D721Med (cell line): ENCODE measurements around the gene CSTPP1.
A peak's percentile ranks its signal among the peaks of the same experiment; 100 is the strongest.

Source experiments
- DNase-seq: peaks from one replicate; pipeline ENCODE4 v3.0.0; 2011; ENCODE audit warnings: low spot score; ENCODE audit not compliant: insufficient read length
- FAIRE-seq: peaks from 2 replicates; lab custom pipeline; 2011; peaks lifted over from hg19 to GRCh38; lab: Jason Lieb, UNC
- CTCF ChIP-seq: IDR thresholded peaks from 2 replicates; pipeline ENCODE4 v1.5.1; 2012; ENCODE audit warnings: mild to moderate bottlenecking, control low read depth; ENCODE audit not compliant: insufficient read depth; ENCODE audit errors: missing control alignments

The CSTPP1 gene

GRCh38 chr11:46892838-46893237 lies 43.7 kb upstream of the CSTPP1 start:
- FAIRE-seq (no peak), DNase-seq (no peak)
- TF ChIP-seq CTCF = no peak

- no peak for DNase-seq
- no peak for FAIRE-seq
- no peak for TF ChIP-seq CTCF
Observed at GRCh38 chr11:46894506-46894905, 42.1 kb upstream of the CSTPP1 start.

- no peak for TF ChIP-seq CTCF
- DNase-seq (no peak), FAIRE-seq (no peak)
Observed at GRCh38 chr11:46894961-46895360, 41.6 kb upstream of the CSTPP1 start.

GRCh38 chr11:46895821-46896220 lies 40.7 kb upstream of the CSTPP1 start:
- FAIRE-seq (no peak), DNase-seq (no peak)
- TF ChIP-seq CTCF = no peak

GRCh38 chr11:46896719-46897406 lies 39.7 kb upstream of the CSTPP1 start:
- TF ChIP-seq CTCF = peak; percentile 39
- DNase-seq (peak; percentile 55), FAIRE-seq (peak; percentile 44)

GRCh38 chr11:46898396-46899095 lies 38.0 kb upstream of the CSTPP1 start:
- no peak for TF ChIP-seq CTCF
- DNase-seq (no peak), FAIRE-seq (no peak)

- FAIRE-seq (no peak), DNase-seq (no peak)
- no peak for TF ChIP-seq CTCF
Observed at GRCh38 chr11:46899501-46900025, 37.0 kb upstream of the CSTPP1 start.
